Endothelial cell of umbilical vein (primary cell): ENCODE data around the gene WDR26.

Experiments
- CTCF ChIP-seq, 2 donors: IDR thresholded peaks; 1 replicate in 1 of 2; 2 replicates in 1 of 2; pipeline ENCODE4 v1.5.1; 2011; ENCODE audit warnings: low read length in 2 of 2, mild to moderate bottlenecking in 2 of 2, moderate library complexity in 2 of 2, control low read depth in 1 of 2, inconsistent platforms in 1 of 2, low read depth in 1 of 2; ENCODE audit not compliant: insufficient read depth in 1 of 2; ENCODE audit errors: extremely low read depth in 1 of 2
- POLR2A ChIP-seq: IDR thresholded peaks from 2 replicates; pipeline ENCODE4 v1.6.1; 2012; ENCODE audit warnings: low read depth, mild to moderate bottlenecking, control low read depth, low read length

GRCh38 chr1:224457782-224458144 is 23.2 kb upstream of the WDR26 start:
- no peak for TF ChIP-seq POLR2A
- TF ChIP-seq CTCF (IDR thresholded peaks at IDR 0.05; ENCODE audit: extremely low read depth in 1 of 2, insufficient read depth in 1 of 2, low read depth in 1 of 2, low read length in 2 of 2): no peak
